H4 (cell line): ENCODE data around the gene KCNQ1OT1. TPM values are rescaled to one million over a fixed set of nuclear protein-coding genes. Genes with fewer than 3 reads are reported as not detected.

Source experiments
- DNase-seq: peaks from one replicate; pipeline ENCODE4 v3.0.0-alpha.2; 2015; ENCODE audit warnings: low spot score
- total RNA-seq: library from RNA; depleted of rRNA; stranded (reverse); fragments of >200 nt; shearing (Covaris generic); gene quantifications from 2 replicates; pipeline ENCODE4 v1.2.3, GENCODE V29; 2014

The KCNQ1OT1 gene
- total RNA-seq, 1 experiment from 2014 or later = 0.17 TPM

- DNase-seq = no peak
Observed at GRCh38 chr11:2669634-2670469, 29.9 kb downstream of the KCNQ1OT1 start.

GRCh38 chr11:2668876-2669275 is 30.9 kb downstream of the KCNQ1OT1 start:
- DNase-seq = no peak

- no peak for DNase-seq
Observed at GRCh38 chr11:2667940-2668339, 31.9 kb downstream of the KCNQ1OT1 start.

DNA sequence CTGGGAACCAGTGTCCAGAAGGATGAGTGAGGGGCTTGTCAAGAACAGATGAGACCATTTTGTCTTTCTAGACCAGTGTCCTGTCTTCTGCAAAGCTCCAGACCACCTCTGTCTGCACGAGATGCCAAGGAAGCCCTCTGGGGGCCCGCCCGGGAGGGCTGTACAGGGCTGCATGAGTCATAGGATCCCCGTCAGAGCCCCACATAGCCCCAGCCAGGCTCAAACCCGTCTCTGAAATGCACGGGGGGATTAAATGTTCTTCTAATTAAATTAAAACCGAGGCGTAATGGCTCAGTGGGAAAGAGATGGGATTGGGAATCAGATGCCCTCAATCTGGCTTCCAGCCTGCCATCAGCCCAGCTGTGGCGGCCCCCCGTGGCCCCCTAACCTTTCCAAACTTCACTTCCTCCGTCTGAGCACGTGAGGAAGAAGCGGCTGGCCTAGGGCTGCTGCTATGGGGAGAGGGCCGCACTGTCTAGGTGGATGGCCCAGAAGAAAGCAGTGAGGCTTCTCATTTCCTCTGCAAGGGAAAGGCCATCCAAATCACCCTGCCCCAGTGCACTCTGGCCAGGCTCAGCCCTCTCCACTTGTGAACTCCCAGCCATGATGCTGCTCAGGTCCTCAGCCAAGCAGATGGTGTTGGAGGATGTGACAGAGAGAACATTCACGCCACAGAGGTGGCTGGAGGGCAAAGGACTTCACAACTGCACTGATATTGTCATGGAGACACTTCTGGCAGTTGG is 32.8 kb downstream of the KCNQ1OT1 start:
- no peak for DNase-seq

DNA sequence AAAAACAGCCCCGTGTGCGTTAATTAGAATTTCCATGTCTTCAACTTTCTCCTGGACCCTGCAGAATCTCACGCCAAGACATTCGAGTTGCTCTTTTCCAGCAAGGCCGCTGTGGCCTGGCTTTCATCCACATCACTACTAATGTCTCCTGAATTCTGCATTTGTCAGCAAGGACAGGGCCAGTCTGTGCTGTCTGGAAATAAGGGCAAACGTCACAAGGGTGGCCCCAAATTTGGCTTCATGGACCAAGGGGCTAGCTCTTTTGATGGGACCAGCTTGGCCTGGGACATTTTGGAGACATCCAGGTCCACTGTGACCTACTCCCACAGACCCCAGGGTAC is 33.4 kb downstream of the KCNQ1OT1 start:
- DNase-seq = no peak

DNA sequence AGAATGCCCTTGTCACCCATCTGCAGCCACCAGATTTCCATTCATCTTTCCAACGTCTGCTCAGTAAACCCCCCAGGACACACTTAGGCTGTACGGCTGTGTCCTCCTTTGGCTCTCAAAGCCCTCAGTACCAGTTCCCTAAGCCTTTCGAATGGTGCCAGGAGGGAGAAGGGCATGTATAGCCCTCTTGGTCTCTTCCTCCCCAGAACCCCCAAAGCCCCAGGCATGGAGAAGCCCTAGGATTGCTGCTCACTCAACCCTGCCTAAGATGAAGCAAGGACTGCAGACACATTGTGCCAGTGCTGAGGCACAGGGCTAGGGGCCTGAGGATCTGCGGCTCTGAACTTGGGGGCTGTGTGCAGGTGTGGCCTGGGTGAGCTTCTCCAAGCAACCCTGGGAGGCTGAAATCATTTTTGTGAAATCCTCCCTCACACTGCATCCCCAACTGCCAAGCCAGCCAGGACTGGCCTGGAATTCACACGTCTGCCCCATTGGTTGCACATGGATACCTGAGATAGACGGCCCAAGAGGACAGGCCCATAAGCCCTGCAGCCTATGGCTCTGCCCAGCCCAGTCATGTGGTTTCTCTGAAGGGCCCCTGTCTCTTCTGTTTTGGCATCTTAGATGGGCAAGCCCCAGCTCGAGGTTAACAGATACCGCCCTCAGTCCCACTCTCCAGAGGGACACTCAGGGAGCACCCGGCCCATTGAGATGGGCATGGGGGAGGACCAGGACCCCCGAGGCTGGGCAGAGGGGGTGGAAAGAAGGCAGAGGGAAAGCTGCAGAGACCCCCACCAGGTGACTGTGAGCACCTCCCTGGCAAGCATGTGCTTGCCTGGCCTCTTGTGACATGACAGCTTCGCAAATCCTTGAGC is 34.0 kb downstream of the KCNQ1OT1 start:
- no peak for DNase-seq

DNA sequence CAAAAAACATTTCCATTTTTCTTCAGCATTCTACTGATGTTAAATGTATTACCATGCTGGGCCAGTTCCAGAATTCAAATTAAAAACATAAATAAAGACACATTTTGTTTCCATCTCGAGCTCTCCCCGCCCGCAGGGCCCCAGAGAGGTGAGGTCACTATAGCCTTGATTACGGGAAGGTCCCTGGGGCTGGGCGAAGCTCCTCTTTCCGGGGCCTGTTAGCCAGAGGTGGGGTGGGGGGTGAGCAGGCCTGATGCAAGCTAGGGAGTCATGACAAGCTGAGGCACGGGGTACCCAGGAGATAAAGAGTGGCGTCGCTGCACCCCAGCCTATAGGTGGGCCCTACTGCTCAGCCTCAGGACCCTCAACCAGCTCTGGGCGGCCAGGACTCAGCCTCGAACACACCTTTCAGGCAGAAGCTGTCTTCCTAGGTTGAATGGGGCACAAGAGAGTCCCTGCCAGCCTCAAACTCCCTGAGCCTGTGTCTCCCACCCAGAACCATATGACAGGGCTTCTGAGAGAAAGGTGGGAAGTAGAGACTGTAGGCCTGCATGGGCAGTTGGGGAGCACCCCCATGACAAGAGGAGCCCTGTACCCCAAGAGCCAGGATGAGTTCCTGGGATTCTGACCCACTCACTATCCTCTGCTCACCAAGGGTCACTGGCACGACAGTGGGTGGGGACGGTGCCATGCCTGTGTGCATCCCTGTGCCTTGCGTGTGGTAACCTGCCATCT is 34.8 kb downstream of the KCNQ1OT1 start:
- DNase-seq = no peak

DNA sequence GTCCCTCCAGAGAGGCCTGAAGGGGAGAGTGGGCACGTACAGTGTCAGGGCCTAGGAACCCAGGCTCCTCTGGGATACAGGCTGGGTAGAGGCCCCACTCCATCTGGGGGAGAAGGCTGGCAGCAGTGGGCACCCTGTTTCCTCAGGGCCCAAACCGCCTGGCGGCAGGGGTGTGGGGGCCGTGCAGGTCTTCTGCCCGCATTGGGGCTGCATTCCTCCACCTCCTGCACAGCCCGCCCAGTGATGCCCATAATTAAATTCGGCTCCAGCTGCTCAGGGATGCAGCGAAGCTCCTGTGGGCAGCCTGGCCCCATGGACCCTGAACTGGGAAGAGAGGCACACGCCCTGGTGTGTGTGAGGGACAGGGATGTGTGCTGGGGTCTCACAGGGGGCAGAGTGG is 35.4 kb downstream of the KCNQ1OT1 start:
- no peak for DNase-seq

GRCh38 chr11:2663915-2664314 is 35.9 kb downstream of the KCNQ1OT1 start:
- no peak for DNase-seq

- no peak for DNase-seq
Observed at GRCh38 chr11:2663506-2663905, 36.3 kb downstream of the KCNQ1OT1 start.

DNA sequence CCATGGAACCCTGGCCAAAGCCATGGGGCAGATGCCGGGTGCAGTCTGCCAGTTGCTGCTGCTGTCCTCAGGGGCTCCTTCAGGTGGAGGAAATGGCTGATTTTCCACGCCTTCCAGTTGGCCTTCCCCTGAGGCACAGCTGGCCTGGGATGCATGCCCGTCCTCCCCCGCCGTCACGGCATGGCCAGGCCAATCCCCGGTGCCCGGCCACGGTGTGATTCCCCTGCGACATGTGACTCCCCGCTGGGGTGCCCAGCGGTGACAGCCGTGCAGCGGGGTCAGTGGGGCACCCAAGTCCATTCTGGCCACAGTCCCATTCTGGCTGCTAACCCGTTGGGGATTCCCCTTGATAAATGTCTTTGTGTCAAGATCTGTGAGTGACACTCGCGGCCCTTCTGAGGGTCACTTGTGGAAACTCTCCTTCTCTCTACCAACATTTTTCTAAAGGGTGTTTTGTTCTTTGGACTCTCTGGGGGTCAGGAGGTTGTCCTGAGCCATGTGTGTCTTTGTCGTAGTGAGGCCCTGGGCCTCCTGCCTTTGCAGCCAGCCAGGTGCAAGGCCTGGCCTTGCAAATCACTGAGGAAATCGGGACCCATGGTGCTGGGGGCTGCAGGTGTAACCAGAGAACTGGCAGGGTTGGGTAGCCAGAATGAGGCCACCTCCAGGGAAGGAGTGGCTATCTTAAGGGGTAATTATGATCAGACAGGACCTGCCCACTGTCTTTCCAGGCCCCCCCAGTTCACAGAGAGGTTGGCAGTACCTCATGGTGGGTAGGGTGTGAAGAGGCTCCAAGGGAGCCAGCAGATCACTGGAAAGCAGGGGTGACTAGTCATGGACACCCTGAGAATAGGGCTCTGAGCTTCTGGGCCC is 37.1 kb downstream of the KCNQ1OT1 start:
- no peak for DNase-seq

- DNase-seq = no peak
Observed at GRCh38 chr11:2662024-2662312, 37.8 kb downstream of the KCNQ1OT1 start.

DNA sequence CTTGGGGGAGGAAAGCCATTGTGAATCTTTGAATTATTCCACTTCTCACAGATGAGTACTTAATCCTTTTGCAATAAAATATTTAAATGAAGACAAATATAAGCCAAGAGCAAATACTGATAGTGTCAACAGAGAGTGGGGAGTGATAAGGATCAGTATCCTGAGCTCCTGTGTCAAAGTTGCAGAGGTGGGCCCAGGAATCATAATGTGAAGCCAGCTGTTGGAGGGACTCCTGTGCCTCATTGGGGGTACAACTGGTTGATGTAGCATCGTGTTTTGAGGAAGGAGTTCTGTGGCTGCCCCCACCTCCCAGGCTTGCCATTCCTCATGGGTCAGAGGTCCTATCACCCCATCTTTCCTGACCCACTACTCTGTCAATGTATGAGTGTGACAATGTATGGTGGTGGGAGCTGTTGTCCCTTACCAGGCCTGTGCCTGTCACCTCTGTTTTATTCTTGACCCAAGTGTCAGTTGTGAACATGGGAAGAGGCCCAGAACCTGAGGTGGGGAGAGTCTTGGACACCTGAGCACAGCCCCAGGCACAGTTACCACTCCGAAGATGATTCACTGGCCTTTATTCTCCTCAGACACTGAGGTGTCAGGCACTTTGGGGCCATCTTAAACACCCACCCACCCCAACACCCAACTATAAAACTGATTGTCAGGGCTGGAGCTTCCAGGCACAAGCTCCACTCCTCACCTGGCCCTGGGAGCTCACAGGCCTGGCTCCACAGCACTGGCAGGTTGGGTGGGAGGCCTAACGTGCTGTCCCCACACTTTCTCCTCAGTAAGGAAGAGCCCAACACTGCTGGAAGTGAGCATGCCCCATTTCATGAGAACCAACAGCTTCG is 38.4 kb downstream of the KCNQ1OT1 start:
- no peak for DNase-seq

- no peak for DNase-seq
Observed at GRCh38 chr11:2660357-2660939, 39.3 kb downstream of the KCNQ1OT1 start.

DNA sequence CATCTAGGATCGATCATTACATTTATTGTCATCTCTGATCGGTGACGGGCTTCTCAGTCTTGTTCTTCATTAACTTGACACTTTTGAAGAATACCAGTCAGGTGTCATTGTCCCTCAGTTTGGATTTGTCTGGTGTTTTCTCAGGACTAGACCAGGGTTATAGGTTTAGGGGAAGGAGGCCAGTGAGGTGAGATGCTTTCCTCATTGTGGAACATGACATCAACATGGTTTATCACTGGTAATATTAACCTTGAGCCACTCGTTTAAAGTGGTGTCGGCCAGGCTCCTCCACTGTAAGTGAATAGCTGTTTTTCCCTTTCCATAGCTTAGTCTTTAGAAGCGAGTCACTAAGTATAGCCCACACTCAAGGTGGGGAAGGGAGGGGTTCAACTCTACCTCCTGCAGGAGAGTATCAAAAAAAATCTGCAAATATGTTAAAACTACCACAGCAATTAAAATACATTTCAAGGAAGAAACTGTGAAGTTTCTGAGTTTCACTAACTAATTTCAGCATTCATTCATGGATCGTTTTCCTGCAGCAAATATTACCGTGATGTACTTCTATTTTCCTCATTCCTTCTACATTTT is 42.0 kb downstream of the KCNQ1OT1 start:
- peak; percentile 1 for DNase-seq

DNA sequence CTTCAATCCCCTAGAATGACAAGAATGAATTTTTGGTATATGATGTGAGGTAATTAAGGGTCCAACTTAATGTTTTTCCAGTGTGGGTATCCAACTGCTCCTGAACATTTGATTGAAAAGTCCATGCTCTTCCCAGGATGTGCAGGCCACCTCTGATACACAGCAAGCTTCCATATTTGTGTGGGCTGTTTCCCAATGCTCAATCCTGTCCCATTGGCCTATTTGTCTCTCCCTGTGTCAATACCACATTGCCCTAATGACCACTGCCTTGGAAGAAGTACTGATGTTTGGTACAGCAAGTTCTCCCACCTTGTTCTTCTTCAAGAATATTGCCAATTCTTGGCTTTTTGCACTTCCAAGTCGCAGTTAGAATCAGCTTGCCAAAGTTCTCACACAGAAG is 42.9 kb downstream of the KCNQ1OT1 start:
- peak; percentile 4 for DNase-seq

DNA sequence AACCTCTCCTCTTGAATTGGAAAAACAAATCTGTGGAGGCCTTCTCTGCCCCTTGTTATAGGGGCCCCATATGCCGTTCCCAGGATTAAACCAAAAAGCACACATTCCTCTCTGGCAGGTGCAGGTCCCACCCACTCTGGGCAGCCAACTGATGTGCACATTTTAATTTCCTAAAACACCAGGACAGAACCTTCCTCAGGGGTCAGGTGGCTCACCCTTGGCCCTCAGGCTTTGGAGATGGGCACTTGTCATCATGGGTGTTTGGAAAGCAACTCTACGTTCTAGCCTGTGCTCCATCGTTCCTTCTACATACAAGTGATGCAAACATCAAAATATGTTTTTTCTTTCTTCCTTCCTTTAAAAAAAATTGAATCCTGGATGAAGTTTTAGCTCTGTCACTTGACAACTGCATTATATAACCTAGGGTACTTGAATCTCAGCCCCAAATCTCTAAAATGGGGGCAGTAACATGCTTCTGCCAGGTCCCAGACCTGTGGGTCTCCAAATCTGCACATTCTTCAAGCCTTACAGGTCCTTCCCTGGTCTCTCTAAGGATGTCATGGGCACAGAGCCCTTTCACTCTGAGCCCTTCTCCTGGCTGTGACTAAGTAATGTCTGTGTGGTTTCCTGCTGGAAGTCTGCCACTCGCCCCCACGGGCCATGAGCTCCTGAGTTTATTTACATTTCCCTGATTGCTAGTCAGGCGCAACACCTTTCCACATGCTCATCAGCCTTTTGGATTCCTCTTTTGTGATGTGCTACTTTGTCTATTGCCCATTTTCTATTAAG is 43.8 kb downstream of the KCNQ1OT1 start:
- peak; percentile 65 for DNase-seq

DNA sequence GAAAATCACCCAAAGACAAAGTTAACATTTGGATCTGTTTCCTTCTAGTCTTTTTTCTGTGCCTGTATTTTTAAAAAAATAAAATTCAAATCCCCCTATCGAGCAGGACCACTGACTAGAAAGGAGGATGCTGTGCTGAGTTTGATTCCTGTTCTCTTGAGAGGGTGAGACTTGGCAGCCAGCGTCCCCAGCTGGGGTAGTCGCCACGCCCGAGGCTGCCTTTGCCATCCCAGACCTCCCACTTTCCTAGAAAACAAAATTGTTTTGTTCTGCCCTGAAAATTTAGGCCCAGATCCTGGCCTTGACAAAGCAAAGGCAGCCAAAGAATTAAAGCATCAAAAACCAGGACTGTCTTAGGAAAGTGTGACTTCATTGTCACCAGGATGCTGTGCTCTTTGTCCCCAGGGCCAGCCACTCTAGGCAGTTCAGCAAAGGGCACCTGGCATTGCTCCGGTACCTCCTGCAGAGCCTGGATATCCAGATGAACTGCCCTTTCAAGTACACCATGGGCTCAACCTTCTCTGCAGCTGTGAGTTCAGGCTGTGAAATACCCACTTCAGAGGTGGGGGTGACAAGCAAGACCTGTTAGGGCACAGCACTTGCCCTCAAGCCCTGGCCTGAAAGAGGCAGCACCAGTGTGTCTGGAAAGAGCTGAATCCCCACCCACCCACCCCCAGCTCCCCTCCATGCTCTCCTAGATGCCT is 44.6 kb downstream of the KCNQ1OT1 start:
- DNase-seq = peak; percentile 2
